Left forelimb (tissue), 1 donor: ENCODE measurements around the gene STAC.

ENCODE experiments used
- DNase-seq: peaks from one replicate; pipeline ENCODE4 v3.0.0-alpha.2; 2018; ENCODE audit warnings: low spot score

STAC gene

GRCh38 chr3:36595511-36595910 lies 215.2 kb downstream of the STAC start:
- no peak for DNase-seq

- no peak for DNase-seq
These were observed 216.1 kb downstream of the STAC start for GRCh38 chr3:36596419-36596818.

- no peak for DNase-seq
These were observed 217.1 kb downstream of the STAC start for GRCh38 chr3:36597422-36597821.
